Coronary artery (tissue), 2 donors: ENCODE measurements around the gene FAM136A.

Experiments
- DNase-seq: peaks from one replicate; pipeline ENCODE4 v3.0.0-alpha.2; 2017; ENCODE audit warnings: low spot score
- H3K27ac ChIP-seq, 2 donors: fragments of 200-600 bp; sonication (generic); one replicate each; pipeline ENCODE4 v1.5.1; 2016 to 2019
- H3K4me3 ChIP-seq: fragments of 200-600 bp; sonication (generic); 2 replicates; pipeline ENCODE4 v1.5.1; 2016; ENCODE audit warnings: mild to moderate bottlenecking, moderate library complexity
- TF ChIP-seq, protein P1 (sequence below): fragments of 200-600 bp; sonication (generic); IDR thresholded peaks from one replicate; pipeline ENCODE4 v1.5.1; 2019; ENCODE audit warnings: antibody characterized with exemption

FAM136A gene

GRCh38 chr2:70301344-70302194 lies at the start of gene FAM136A:
Gene FAM136A (minus strand): TSS chr2:70302067. CDS start chr2:70302011, 56 bp downstream.
- H3K4me3 ChIP-seq: peak within 1 kb of the TSS; percentile 80
- TF ChIP-seq, protein P1, sequence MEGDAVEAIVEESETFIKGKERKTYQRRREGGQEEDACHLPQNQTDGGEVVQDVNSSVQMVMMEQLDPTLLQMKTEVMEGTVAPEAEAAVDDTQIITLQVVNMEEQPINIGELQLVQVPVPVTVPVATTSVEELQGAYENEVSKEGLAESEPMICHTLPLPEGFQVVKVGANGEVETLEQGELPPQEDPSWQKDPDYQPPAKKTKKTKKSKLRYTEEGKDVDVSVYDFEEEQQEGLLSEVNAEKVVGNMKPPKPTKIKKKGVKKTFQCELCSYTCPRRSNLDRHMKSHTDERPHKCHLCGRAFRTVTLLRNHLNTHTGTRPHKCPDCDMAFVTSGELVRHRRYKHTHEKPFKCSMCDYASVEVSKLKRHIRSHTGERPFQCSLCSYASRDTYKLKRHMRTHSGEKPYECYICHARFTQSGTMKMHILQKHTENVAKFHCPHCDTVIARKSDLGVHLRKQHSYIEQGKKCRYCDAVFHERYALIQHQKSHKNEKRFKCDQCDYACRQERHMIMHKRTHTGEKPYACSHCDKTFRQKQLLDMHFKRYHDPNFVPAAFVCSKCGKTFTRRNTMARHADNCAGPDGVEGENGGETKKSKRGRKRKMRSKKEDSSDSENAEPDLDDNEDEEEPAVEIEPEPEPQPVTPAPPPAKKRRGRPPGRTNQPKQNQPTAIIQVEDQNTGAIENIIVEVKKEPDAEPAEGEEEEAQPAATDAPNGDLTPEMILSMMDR: peak; percentile 97
- peak; percentile 86 for DNase-seq
- H3K27ac ChIP-seq: peak within 1 kb of the TSS; percentile 71 to 78

DNA sequence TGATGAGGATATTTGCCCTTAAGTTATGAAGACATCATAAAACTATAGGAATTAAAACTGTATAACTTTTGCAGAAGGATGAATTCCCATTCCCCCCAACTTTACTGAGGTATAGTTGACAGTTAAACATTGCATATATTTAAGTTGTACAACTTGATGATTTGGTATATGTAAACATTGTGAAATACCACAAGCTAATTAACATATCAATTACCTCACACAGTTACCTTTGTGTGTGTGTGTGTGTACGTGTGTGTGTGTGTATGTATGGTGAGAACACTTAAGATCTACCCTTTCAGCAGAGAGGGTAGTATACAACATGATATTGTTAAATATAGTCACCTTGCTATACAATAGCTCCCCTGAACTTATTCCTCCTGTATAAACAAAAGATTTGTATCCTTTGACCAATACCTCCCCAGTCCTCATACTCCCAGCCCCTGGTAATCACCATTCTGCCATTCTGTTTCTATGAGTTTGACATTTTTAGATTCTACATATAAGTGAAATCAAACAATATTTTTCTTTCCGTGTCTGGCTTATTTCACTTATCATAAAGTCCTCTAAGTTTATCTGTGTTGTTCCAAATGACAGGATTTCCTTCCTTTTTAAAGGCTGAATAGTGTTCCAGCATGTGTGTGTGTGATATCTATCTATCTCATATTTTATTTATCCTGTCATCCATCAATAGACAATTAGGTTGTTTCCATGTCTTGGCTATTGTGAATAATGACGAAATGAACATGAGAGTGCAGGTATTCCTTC lies 48.2 kb upstream of the FAM136A start:
- no peak overlapping the region for H3K27ac ChIP-seq
- TF ChIP-seq, protein P1: no peak
- H3K4me3 ChIP-seq: no peak overlapping the region
- no peak for DNase-seq

DNA sequence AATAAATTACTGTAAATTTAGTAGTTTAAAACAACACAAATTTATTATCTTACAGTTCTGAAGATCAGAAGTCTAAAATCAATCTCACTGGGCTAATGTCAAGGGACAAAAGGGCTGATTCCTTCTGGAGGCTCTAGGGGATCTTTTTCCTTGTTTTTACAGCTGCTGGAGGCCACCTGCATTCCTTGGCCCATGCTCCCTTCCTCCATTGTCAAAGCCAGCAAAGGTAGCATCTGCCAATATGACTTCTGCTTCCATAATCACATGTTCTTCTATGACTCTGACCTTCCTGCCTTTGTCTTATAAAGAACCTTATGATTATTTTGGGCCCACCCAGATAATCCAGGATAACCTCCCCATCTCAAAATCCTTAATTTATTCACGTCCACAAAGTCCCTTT lies 46.0 kb upstream of the FAM136A start:
- no peak for DNase-seq
- no peak overlapping the region for H3K27ac ChIP-seq
- TF ChIP-seq, protein P1: no peak

GRCh38 chr2:70344195-70344594 lies 42.3 kb upstream of the FAM136A start:
- no peak for DNase-seq
- TF ChIP-seq, protein P1: no peak

More for the DNA sequence above, 46.0 kb upstream of the FAM136A start:
- H3K4me3 ChIP-seq: no peak overlapping the region

GRCh38 chr2:70341477-70341765 lies 39.6 kb upstream of the FAM136A start:
- no peak for DNase-seq
- TF ChIP-seq, protein P1: no peak
- H3K4me3 ChIP-seq: no peak overlapping the region
- no peak overlapping the region for H3K27ac ChIP-seq

More at GRCh38 chr2:70344195-70344594, 42.3 kb upstream of the FAM136A start:
- Histone ChIP-seq H3K4me3 (no peak overlapping the region), H3K27ac (no peak overlapping the region)

DNA sequence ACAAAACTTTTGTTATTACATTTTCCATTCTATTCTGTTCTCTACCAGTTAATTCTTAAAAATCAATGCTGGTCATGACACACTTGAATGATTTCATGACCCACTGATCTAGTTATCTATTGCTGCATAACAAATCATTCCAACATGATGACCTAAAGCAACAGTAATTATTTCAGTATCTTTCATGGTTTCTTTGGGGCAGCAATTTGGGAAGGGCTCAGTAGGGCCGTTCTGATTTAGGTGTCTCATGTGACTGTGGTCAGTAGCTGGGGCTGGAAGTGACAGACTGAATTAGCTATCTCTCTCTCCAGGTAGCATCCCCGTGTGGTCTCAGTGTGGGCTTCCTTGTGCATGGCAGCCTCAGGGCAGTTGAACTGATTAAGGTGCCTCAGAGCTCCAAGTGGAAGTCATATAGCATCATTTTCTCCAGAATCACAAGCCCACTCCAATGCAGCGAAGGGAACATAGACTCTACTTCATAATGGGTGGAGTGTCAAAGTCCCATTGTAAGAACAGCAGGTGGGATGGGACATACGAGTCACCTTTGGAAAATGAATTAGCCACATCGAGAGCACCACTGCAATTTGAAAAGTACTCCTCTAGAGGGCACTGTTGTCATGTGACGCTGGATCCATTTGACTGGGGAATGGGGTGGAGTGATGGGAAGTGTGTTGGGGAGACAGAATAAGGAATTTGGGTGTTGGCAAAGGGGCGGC lies 39.1 kb upstream of the FAM136A start:
- DNase-seq: no peak
- no peak overlapping the region for H3K4me3 ChIP-seq
- TF ChIP-seq, protein P1: peak; percentile 61
- no peak overlapping the region for H3K27ac ChIP-seq
